GM18868 (cell line): ENCODE data around the gene POLR2F.

Experiments used
- ATAC-seq: cut with Tn5 transposase; IDR thresholded peaks from one replicate; pipeline ENCODE4 v1.9.1; 2021; ENCODE audit warnings: mild to moderate bottlenecking, moderate library complexity; ENCODE audit not compliant: unreplicated experiment

Gene POLR2F

GRCh38 chr22:37999640-38000272 lies 46.3 kb downstream of the POLR2F start:
- ATAC-seq = no peak

GRCh38 chr22:38005943-38006342 lies 52.4 kb downstream of the POLR2F start:
- no peak for ATAC-seq

- ATAC-seq = no peak
Measured at GRCh38 chr22:38006906-38007305, 53.4 kb downstream of the POLR2F start.

GRCh38 chr22:38007330-38007902 lies 53.9 kb downstream of the POLR2F start:
- no peak for ATAC-seq

GRCh38 chr22:38009000-38009806 lies 55.7 kb downstream of the POLR2F start:
- no peak for ATAC-seq

- ATAC-seq = no peak
Measured at GRCh38 chr22:38012604-38013072, 59.1 kb downstream of the POLR2F start.

- no peak for ATAC-seq
Measured at GRCh38 chr22:38014083-38014482, 60.6 kb downstream of the POLR2F start.

GRCh38 chr22:38016182-38017151 lies 63.0 kb downstream of the POLR2F start:
- no peak for ATAC-seq

GRCh38 chr22:38017272-38017920 lies 63.9 kb downstream of the POLR2F start:
- ATAC-seq = no peak

GRCh38 chr22:38017939-38018885 lies 64.7 kb downstream of the POLR2F start:
- no peak for ATAC-seq
